Transverse colon (tissue), 3 donors: ENCODE results near the gene RAPGEF2.

Experiments
- POLR2A ChIP-seq: fragments of 450-650 bp; IDR thresholded peaks from one replicate; pipeline ENCODE4 v1.6.1; 2016; ENCODE audit warnings: antibody characterized with exemption, mild to moderate bottlenecking, moderate library complexity
- TF ChIP-seq, protein P1 (sequence below), 5 experiments: fragments of 200-600 bp in 3 of 5; fragments of 450-650 bp in 2 of 5; sonication (generic) in 3 of 5; IDR thresholded peaks; 1 replicate in 2 of 5; 2 replicates in 3 of 5; pipeline ENCODE4 v1.5.1; 2016 to 2017; ENCODE audit warnings: antibody characterized with exemption in 5 of 5, inconsistent platforms in 3 of 5, mild to moderate bottlenecking in 2 of 5, moderate library complexity in 1 of 5

DNA sequence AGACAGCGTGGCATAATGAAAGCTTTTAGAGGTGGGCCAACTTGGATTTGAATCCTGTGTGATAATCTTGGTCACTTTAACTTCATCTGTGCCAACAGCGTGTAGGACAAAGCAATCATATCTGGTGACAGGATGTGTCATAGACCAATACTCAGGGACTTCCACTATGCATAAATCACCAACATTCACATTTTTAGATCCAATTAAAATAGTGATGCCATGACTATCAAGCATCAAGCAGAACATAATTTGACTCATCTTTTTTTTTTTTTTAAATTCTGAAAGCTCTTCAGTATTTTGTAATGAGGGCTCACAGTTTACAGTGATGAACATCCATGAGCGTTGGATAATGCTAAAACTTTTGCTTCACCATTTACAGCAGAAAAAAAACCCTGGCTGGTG lies 27.3 kb upstream of the RAPGEF2 start:
- no peak for TF ChIP-seq POLR2A
- TF ChIP-seq, protein P1, sequence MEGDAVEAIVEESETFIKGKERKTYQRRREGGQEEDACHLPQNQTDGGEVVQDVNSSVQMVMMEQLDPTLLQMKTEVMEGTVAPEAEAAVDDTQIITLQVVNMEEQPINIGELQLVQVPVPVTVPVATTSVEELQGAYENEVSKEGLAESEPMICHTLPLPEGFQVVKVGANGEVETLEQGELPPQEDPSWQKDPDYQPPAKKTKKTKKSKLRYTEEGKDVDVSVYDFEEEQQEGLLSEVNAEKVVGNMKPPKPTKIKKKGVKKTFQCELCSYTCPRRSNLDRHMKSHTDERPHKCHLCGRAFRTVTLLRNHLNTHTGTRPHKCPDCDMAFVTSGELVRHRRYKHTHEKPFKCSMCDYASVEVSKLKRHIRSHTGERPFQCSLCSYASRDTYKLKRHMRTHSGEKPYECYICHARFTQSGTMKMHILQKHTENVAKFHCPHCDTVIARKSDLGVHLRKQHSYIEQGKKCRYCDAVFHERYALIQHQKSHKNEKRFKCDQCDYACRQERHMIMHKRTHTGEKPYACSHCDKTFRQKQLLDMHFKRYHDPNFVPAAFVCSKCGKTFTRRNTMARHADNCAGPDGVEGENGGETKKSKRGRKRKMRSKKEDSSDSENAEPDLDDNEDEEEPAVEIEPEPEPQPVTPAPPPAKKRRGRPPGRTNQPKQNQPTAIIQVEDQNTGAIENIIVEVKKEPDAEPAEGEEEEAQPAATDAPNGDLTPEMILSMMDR (IDR thresholded peaks at IDR 0.05): no peak
